Astrocyte (in vitro differentiated cells and primary cell): ENCODE results near the gene FTCD.

Experiments
- EZH2 ChIP-seq: IDR thresholded peaks from 2 replicates; pipeline ENCODE4 v1.6.1; 2012; ENCODE audit warnings: mild to moderate bottlenecking, low read length, inconsistent platforms; ENCODE audit not compliant: insufficient read depth
- TF ChIP-seq, protein P1 (sequence below): IDR thresholded peaks from 2 replicates; pipeline ENCODE4 v1.5.1; 2011; ENCODE audit warnings: low read depth, mild to moderate bottlenecking, inconsistent platforms, low read length, moderate library complexity; ENCODE audit not compliant: insufficient read depth

DNA sequence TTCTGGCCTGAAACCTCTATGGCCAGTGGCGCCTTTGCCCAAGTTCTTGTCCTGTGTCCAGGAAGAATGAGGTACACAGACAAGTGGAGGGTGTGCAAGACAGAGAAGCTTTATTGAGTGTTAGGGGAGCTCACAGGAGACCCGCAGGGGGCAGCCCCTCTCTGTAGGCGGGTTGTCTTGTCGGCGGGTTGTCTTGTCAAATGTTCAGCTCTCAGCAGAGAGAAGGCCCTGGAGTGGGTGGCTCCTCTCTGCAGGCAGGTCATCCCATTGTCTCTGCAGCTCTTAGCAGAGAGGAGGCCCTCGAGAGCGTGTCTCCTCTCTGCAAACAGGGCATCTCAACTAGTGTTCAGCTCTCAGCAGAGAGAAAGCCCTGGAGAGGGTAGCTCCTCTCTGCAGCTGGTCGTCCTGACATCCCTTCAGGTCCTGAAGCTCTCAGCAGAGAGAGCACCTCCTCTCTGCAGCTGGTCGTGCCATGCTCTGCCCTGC lies 46.5 kb downstream of the FTCD start:
- TF ChIP-seq, protein P1, sequence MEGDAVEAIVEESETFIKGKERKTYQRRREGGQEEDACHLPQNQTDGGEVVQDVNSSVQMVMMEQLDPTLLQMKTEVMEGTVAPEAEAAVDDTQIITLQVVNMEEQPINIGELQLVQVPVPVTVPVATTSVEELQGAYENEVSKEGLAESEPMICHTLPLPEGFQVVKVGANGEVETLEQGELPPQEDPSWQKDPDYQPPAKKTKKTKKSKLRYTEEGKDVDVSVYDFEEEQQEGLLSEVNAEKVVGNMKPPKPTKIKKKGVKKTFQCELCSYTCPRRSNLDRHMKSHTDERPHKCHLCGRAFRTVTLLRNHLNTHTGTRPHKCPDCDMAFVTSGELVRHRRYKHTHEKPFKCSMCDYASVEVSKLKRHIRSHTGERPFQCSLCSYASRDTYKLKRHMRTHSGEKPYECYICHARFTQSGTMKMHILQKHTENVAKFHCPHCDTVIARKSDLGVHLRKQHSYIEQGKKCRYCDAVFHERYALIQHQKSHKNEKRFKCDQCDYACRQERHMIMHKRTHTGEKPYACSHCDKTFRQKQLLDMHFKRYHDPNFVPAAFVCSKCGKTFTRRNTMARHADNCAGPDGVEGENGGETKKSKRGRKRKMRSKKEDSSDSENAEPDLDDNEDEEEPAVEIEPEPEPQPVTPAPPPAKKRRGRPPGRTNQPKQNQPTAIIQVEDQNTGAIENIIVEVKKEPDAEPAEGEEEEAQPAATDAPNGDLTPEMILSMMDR = no peak
- TF ChIP-seq EZH2 = no peak
